ENCODE results near the gene GALNT2.
A peak's percentile ranks its signal among the peaks of the same experiment; 100 is the strongest.

Gene GALNT2

DNA sequence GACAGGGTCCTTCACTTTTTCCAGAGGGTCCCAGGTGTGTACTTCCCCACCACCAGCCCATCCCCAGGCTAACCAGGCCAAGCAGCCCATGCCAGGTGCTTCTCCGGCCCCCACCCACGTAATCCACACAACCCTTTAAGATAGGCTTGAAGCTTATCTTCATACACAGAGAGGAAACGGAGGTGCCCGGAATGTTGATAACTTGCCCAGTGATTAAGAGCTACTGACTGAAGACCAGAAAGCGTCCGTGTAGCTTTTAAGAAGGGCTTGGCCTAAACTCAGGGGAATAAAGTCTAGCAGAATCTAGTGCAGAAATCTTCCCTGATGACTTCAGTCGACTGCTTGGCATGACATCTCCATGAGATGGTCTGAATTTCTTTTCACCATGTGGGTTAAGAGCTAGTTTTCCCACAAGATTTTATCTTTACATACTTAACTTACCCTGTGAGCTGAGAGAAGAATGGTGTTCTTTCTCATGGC, 138.7 kb downstream of the GALNT2 start:
- Histone ChIP-seq H3K4me3 (no peak overlapping the region), H3K27ac (peak overlapping the region; percentile 37 to 40)
- TF ChIP-seq, protein P1, sequence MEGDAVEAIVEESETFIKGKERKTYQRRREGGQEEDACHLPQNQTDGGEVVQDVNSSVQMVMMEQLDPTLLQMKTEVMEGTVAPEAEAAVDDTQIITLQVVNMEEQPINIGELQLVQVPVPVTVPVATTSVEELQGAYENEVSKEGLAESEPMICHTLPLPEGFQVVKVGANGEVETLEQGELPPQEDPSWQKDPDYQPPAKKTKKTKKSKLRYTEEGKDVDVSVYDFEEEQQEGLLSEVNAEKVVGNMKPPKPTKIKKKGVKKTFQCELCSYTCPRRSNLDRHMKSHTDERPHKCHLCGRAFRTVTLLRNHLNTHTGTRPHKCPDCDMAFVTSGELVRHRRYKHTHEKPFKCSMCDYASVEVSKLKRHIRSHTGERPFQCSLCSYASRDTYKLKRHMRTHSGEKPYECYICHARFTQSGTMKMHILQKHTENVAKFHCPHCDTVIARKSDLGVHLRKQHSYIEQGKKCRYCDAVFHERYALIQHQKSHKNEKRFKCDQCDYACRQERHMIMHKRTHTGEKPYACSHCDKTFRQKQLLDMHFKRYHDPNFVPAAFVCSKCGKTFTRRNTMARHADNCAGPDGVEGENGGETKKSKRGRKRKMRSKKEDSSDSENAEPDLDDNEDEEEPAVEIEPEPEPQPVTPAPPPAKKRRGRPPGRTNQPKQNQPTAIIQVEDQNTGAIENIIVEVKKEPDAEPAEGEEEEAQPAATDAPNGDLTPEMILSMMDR (IDR thresholded peaks at IDR 0.05), result no peak
- no peak for DNase-seq (ENCODE audit: low spot score)

DNA sequence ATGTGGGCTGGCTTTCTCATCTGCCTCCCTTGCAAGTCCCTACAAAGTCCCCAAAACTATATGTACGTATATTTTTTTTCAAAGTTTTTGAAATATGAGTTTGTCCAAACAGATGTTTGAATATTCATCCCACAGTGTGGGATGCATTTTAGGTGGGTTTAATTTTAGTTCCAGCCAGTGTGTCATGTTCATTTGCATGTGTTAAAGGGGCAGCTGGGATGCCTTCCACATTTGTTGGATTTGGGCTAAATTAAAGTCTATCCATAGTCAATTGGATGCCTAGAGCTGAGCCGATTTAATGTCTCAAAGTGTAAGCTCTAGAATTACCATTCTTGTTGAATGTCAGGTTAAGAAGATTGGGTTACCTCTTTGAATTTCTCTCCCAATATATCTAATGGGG, 139.2 kb downstream of the GALNT2 start:
- no peak for DNase-seq (ENCODE audit: low spot score)
- H3K27ac ChIP-seq, result peak overlapping the region in 1 of 2 donors; percentile 37
- no peak overlapping the region for H3K4me3 ChIP-seq
- TF ChIP-seq, protein P1 (IDR thresholded peaks at IDR 0.05), result no peak

DNA sequence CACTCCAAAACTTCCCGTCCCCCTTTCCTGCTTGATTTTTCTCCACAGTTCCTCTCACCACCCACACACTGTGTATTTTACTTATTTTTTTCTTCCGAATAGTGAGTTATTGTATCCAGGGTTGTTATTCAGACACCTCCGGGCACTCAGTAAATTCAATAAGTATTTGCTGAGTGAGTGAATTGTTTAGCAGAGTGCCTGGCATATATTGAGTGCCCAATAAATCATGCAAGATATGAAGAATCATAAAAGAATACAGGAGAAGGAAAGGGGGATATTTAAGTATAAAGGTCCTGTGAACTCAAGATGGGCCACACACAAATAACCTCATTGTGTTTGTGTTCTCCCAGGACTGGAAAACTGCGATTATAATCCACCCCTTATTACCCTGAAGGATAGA, 139.9 kb downstream of the GALNT2 start:
- no peak overlapping the region for H3K27ac ChIP-seq
- TF ChIP-seq, protein P1 (IDR thresholded peaks at IDR 0.05), result no peak
- H3K4me3 ChIP-seq, result no peak overlapping the region
- no peak for DNase-seq (ENCODE audit: low spot score)

DNA sequence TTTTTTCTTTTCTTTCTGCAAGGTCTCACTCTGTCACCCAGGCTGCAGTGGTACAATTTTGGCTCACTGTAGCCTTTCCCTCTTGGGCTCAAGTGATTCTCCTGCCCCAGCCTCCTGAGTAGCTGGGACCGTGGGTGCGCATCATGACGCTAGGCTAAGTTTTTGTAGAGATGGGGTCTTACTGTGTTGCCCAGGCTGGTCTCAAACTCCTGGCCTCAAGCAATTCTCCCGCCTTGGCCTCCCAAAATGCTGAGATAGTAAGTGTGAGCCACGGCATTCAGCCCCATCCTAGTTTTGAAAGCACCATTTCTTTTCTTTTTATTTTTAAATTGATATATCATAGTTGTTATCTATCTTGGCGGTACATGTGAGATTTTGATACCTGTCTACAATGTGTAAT, 140.6 kb downstream of the GALNT2 start:
- Histone ChIP-seq H3K27ac (no peak overlapping the region), H3K4me3 (no peak overlapping the region)
- TF ChIP-seq, protein P1 (IDR thresholded peaks at IDR 0.05), result no peak
- DNase-seq (ENCODE audit: low spot score), result no peak

DNA sequence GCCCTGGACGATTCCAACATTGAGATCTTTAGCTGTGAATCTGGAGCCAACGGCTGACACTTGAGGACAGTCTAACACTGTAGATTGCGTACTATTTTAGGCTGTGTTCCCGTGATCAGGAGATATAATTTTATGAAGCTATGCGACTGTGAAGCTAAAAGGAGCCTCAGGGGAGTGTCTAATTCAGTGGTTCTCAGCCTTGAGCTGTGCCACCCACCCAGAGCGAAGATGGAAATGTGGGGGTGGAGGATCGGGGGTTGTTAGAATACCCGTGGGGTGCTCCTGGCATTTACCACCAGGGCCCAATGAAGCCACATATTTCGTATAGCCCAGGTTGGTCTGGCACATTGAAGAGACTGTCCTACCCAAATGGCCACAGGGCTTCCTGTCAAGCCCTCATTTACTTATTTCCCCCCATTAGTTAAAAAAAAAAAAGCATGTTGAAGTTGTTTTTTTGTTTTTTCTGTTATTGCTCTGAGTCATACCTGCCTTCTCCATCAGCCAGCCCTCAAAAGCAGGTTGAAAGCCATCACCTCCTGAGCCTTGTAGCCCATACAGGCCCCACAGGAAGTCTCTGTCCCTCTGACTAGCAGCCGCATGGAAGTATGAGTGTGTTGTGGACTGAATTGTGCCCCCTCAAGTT, 141.7 kb downstream of the GALNT2 start:
- Histone ChIP-seq H3K4me3 (no peak overlapping the region), H3K27ac (peak overlapping the region; percentile 77 to 92)
- TF ChIP-seq, protein P1 (IDR thresholded peaks at IDR 0.05), result no peak
- no peak for DNase-seq (ENCODE audit: low spot score)

DNA sequence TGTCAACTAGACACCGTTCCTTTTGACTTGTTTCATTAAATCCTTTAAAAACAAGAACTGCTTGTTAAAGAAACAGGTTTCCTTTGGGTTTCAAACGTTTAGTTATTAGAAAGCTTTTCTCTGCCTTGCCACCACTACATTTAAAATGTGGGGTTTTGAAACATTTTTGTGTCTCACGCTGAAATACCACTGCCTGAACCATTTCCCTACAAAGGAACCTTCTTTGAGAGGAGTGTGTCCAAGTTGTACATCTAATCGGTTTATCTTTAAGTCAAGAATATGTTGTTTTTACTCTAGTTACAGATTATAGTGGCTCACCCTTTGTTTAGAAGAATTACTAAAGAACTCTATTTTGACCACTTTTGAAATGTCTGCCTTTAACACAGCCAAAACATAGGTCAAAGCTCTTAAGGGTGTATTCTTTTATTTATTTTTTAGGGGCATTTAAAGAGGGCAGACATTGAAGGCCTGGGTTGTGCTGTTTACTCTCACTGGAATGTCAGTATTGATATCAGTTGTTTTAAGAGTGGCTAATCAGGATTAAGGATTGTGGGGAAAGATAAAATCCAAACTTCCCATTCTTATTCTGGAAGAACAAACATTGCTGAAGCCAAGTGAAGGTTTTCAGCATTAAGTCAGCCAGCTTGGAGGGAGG, 143.4 kb downstream of the GALNT2 start:
- DNase-seq (ENCODE audit: low spot score), result no peak
- TF ChIP-seq, protein P1 (IDR thresholded peaks at IDR 0.05), result no peak
- H3K4me3 ChIP-seq, result peak overlapping the region; percentile 17
- peak overlapping the region; percentile 77 to 92 for H3K27ac ChIP-seq

DNA sequence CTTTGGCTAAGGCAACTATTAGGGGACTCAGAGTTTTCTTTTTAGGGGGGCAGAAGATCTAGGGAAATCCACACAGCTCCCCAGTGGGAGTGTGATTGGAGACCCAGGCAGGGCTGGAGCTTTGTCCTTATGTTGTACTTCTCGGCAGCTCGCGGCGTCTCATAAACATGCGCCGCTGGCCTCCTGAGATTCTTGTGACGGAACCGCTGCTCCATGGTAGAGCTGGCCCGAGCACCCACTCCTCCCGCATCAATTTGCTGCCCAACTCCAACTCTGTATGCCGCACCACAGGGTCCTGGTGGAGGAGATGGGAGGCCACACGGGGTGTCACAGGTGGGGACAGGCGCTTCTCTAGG, 143.9 kb downstream of the GALNT2 start:
- no peak for DNase-seq (ENCODE audit: low spot score)
- H3K4me3 ChIP-seq, result peak overlapping the region; percentile 17
- TF ChIP-seq, protein P1 (IDR thresholded peaks at IDR 0.05), result no peak
- peak overlapping the region; percentile 77 to 92 for H3K27ac ChIP-seq
